Spleen (tissue), 11 donors: Measurements from ENCODE around the gene EFNB2. TPM values are rescaled to one million over a fixed set of nuclear protein-coding genes. Genes with fewer than 3 reads are reported as not detected.

Source experiments
- DNase-seq: peaks from one replicate; pipeline ENCODE4 v3.0.0-alpha.2; 2020
- H3K27ac ChIP-seq, 8 donors: fragments of 200-600 bp; sonication (generic) in 7 of 8; 1 replicate in 4 of 8; 2 replicates in 4 of 8; pipeline versions ENCODE4 v1.5.0 to v1.8.0; 2016 to 2021; ENCODE audit warnings: inconsistent platforms in 4 of 8, mild to moderate bottlenecking in 4 of 8, moderate library complexity in 1 of 8
- H3K27me3 ChIP-seq, 7 donors: fragments of 200-600 bp; sonication (generic) in 6 of 7; replicated peaks in 1 of 7; 1 replicate in 4 of 7; 2 replicates in 3 of 7; pipeline versions ENCODE4 v1.5.0 to v1.8.0; 2016 to 2021; ENCODE audit warnings: inconsistent platforms in 3 of 7, mild to moderate bottlenecking in 1 of 7
- H3K36me3 ChIP-seq, 6 donors: fragments of 200-600 bp; sonication (generic) in 5 of 6; 1 replicate in 4 of 6; 2 replicates in 2 of 6; pipeline versions ENCODE4 v1.5.0 to v1.8.0; 2016 to 2021; ENCODE audit warnings: inconsistent platforms in 2 of 6
- H3K4me1 ChIP-seq, 6 donors: fragments of 200-600 bp; sonication (generic) in 5 of 6; 1 replicate in 3 of 6; 2 replicates in 3 of 6; pipeline versions ENCODE4 v1.5.0 to v1.8.0; 2016 to 2021; ENCODE audit warnings: inconsistent platforms in 3 of 6
- H3K4me3 ChIP-seq, 8 donors: fragments of 200-600 bp; sonication (generic) in 7 of 8; 1 replicate in 4 of 8; 2 replicates in 4 of 8; pipeline versions ENCODE4 v1.5.0 to v1.8.0; 2016 to 2021; ENCODE audit warnings: inconsistent platforms in 4 of 8, mild to moderate bottlenecking in 4 of 8, moderate library complexity in 2 of 8
- H3K9me3 ChIP-seq, 8 donors: fragments of 200-600 bp; sonication (generic) in 7 of 8; 1 replicate in 4 of 8; 2 replicates in 4 of 8; pipeline versions ENCODE4 v1.5.0 to v1.8.0; 2016 to 2021; ENCODE audit warnings: inconsistent platforms in 4 of 8
- POLR2A ChIP-seq, 3 donors: fragments of 450-650 bp; IDR thresholded peaks; one replicate each; pipeline ENCODE4 v1.5.1; 2017; ENCODE audit warnings: antibody characterized with exemption in 3 of 3, mild to moderate bottlenecking in 1 of 3
- POLR2AphosphoS5 ChIP-seq, 3 donors: sonication (generic); formaldehyde crosslinking; IDR thresholded peaks; one replicate each; pipeline ENCODE4 v1.5.1; 2017; ENCODE audit warnings: antibody characterized with exemption in 3 of 3
- WGBS, 5 donors: extraction: QIAGEN DNeasy Blood & Tissue Kit in 3 of 5; methylation state at CpG; one replicate each; pipeline versions ENCODE4 v1.1.5 to v1.1.7; 2013 to 2018; 5-methylcytosine and 5-hydroxymethylcytosine counted together
- intact Hi-C: fragments of 100-400 bp; cut with DNase I; formaldehyde crosslinking; loops from one replicate; pipeline ENCODE4 v1.15.0; 2023; ENCODE audit warnings: low total_unique reads
- polyA plus RNA-seq, 3 donors: library from polyadenylated mRNA; stranded (reverse); fragments of 200-250 nt; gene quantifications; one replicate each; pipeline ENCODE4 v1.2.1, GENCODE V29; 2013
- total RNA-seq, 7 donors: library from RNA; depleted of rRNA in 3 of 7; stranded (reverse); fragments of >200 nt in 3 of 7; fragmentation: NEBNext Ultra II Directional in 4 of 7; extraction: Animal tissue kit (Norgen Biotek cat#: 25700) in 4 of 7; gene quantifications; one replicate each; pipeline versions ENCODE4 v1.1.0 to v1.2.1, GENCODE V29; 2016 to 2021
- TF ChIP-seq, protein P1 (sequence below), 11 experiments: fragments of 200-600 bp in 7 of 11; fragments of 450-650 bp in 4 of 11; sonication (generic) in 4 of 11; IDR thresholded peaks in 8 of 11; conservative IDR thresholded peaks in 3 of 11; 1 replicate in 7 of 11; 2 replicates in 4 of 11; pipeline versions ENCODE4 v1.4.0 to v1.8.0; 2016 to 2021; ENCODE audit warnings: antibody characterized with exemption in 11 of 11, inconsistent platforms in 4 of 11, mild to moderate bottlenecking in 1 of 11
- donor health status: healthy with polysubstance abuse.
- donor health status: DM: no; HTN: no; CAD: no; lungs with moderate emphysema.
- donor health status: DM: no; HTN: no; CAD: no.
- donor health status: Bipolar disorder and iron deficiency.
- donor health status: healthy.
- donor health status: DM: no; HTN: no; CAD: no.
- donor health status: DM: yes; HTN: yes; CAD: no.

Gene EFNB2
- total and polyA plus RNA-seq, 10 donors, result 2.9 to 22.9 (median 16.0) TPM

GRCh38 chr13:106494936-106495335 lies 40.5 kb downstream of the EFNB2 start:
- no peak overlapping the region for H3K27ac ChIP-seq
- TF ChIP-seq POLR2A (IDR thresholded peaks at IDR 0.05) (no peak), POLR2AphosphoS5 (IDR thresholded peaks at IDR 0.05) (no peak)
- TF ChIP-seq, protein P1, sequence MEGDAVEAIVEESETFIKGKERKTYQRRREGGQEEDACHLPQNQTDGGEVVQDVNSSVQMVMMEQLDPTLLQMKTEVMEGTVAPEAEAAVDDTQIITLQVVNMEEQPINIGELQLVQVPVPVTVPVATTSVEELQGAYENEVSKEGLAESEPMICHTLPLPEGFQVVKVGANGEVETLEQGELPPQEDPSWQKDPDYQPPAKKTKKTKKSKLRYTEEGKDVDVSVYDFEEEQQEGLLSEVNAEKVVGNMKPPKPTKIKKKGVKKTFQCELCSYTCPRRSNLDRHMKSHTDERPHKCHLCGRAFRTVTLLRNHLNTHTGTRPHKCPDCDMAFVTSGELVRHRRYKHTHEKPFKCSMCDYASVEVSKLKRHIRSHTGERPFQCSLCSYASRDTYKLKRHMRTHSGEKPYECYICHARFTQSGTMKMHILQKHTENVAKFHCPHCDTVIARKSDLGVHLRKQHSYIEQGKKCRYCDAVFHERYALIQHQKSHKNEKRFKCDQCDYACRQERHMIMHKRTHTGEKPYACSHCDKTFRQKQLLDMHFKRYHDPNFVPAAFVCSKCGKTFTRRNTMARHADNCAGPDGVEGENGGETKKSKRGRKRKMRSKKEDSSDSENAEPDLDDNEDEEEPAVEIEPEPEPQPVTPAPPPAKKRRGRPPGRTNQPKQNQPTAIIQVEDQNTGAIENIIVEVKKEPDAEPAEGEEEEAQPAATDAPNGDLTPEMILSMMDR (IDR thresholded peaks at IDR 0.05 in 8 of 11, conservative IDR thresholded peaks at IDR 0.05 in 3 of 11), result no peak
- peaks cover 0 to 79% (median 23%) of the 10 kb centered on the region in 6 donors for H3K4me1 ChIP-seq
- peaks cover 0 to 16% (median 4%) of the 10 kb centered on the region in 6 donors for H3K36me3 ChIP-seq
- H3K9me3 ChIP-seq, result no peaks in the 10 kb centered on the region
- no peak overlapping the region for H3K4me3 ChIP-seq
- 86 to 92% (median 92%) methylated on average over 3 of the region's 3 CpGs for WGBS, 5 donors
- peaks cover 0 to 61% (median 0%) of the 10 kb centered on the region in 7 donors for H3K27me3 ChIP-seq
- DNase-seq, result no peak
- intact Hi-C loops, result no loop called here

DNA sequence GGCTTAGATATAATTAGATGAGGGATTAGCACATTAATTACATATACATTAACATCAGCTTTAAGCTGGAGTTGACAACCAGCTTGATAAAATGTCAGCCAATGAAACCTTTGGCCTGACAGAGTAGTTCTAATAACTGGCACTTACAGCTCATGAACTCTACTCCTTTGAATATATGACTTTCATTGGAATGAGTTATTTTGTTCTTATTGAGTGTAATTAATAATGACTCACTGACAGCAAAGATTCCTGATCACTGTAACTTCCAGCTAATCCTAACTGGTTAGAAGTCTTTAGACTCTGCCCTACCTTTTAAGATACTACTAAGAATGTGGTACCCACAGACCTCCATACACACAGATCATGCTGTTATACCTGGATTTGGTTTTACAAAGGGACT lies 41.0 kb downstream of the EFNB2 start:
- TF ChIP-seq POLR2A (IDR thresholded peaks at IDR 0.05) (no peak), POLR2AphosphoS5 (IDR thresholded peaks at IDR 0.05) (no peak)
- TF ChIP-seq, protein P1 (IDR thresholded peaks at IDR 0.05 in 8 of 11, conservative IDR thresholded peaks at IDR 0.05 in 3 of 11), result no peak
- no peak for DNase-seq
- peaks cover 0 to 74% (median 21%) of the 10 kb centered on the region in 6 donors for H3K4me1 ChIP-seq
- H3K4me3 ChIP-seq, result no peak overlapping the region
- H3K27ac ChIP-seq, result no peak overlapping the region
- intact Hi-C loops, result no loop called here
- H3K36me3 ChIP-seq, result peaks cover 0 to 16% (median 4%) of the 10 kb centered on the region in 6 donors
- no peaks in the 10 kb centered on the region for H3K9me3 ChIP-seq
- H3K27me3 ChIP-seq, result peaks cover 0 to 65% (median 0%) of the 10 kb centered on the region in 7 donors

- Histone ChIP-seq H3K36me3 (peaks cover 0 to 16% (median 4%) of the 10 kb centered on the region in 6 donors), H3K27me3 (peaks cover 0 to 69% (median 0%) of the 10 kb centered on the region in 7 donors), H3K4me3 (no peak overlapping the region), H3K4me1 (peaks cover 0 to 66% (median 21%) of the 10 kb centered on the region in 6 donors), H3K27ac (no peak overlapping the region), H3K9me3 (no peaks in the 10 kb centered on the region)
- 21 to 39% (median 30%) methylated on average over 17 of the region's 17 CpGs for WGBS, 5 donors
- intact Hi-C loops, result no loop called here
- no peak for TF ChIP-seq POLR2A (IDR thresholded peaks at IDR 0.05)
- TF ChIP-seq, protein P1 (IDR thresholded peaks at IDR 0.05 in 8 of 11, conservative IDR thresholded peaks at IDR 0.05 in 3 of 11), result no peak
- TF ChIP-seq POLR2AphosphoS5 (IDR thresholded peaks at IDR 0.05), result no peak
- no peak for DNase-seq
Observed at GRCh38 chr13:106493533-106494220, 41.8 kb downstream of the EFNB2 start.

DNA sequence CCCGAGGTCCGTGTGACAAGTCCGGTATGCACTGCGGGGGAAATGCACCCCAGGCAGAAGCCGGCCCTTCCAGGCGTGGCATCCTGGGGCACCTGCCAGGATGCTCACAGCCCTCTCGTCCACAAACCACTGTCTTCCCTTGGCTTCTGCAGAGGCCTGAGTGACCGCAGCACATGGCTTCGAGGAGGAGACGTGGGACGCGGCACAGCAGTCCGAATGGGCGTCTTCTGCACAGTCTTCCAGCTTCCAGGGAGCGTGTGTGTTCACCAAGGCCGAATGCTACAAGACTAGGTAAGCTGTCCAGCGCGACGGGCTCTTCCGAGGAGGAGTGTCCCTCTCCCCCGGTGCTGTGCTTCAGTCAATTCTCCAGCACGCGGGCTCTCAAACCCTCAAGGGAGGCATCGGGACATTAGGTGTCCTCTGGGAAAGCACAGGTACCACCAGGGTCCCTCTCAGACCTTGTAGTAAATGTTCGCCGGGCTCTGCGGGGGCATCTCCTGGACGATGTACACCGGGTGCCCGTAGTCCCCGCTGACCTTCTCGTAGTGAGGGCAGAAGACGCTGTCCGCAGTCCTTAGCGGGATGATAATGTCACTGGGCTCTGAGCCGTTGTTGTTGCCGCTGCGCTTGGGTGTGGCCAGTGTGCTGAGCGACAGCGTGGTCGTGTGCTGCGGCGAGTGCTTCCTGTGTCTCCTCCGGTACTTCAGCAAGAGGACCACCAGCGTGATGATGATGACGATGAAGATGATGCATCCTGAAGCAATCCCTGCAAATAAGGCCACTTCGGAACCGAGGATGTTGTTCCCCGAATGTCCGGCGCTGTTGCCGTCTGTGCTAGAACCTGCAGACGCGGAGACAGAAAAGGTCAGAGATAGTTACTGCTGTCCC lies 42.6 kb downstream of the EFNB2 start:
- peaks cover 0 to 16% (median 4%) of the 10 kb centered on the region in 6 donors for H3K36me3 ChIP-seq
- peaks cover 0 to 71% (median 0%) of the 10 kb centered on the region in 7 donors for H3K27me3 ChIP-seq
- 87 to 94% (median 89%) methylated on average over 45 to 54 of the region's 54 CpGs for WGBS, 5 donors
- TF ChIP-seq, protein P1 (IDR thresholded peaks at IDR 0.05 in 8 of 11, conservative IDR thresholded peaks at IDR 0.05 in 3 of 11), result no peak
- TF ChIP-seq POLR2AphosphoS5 (IDR thresholded peaks at IDR 0.05) (peak in 1 of 3 donors; percentile 12), POLR2A (IDR thresholded peaks at IDR 0.05) (no peak)
- DNase-seq, result no peak
- no peak overlapping the region for H3K4me3 ChIP-seq
- H3K9me3 ChIP-seq, result no peaks in the 10 kb centered on the region
- no peak overlapping the region for H3K27ac ChIP-seq
- intact Hi-C loops, result no loop called here
- H3K4me1 ChIP-seq, result peaks cover 0 to 57% (median 17%) of the 10 kb centered on the region in 6 donors
